ENCODE results near the gene HAPLN2.

Gene HAPLN2

DNA sequence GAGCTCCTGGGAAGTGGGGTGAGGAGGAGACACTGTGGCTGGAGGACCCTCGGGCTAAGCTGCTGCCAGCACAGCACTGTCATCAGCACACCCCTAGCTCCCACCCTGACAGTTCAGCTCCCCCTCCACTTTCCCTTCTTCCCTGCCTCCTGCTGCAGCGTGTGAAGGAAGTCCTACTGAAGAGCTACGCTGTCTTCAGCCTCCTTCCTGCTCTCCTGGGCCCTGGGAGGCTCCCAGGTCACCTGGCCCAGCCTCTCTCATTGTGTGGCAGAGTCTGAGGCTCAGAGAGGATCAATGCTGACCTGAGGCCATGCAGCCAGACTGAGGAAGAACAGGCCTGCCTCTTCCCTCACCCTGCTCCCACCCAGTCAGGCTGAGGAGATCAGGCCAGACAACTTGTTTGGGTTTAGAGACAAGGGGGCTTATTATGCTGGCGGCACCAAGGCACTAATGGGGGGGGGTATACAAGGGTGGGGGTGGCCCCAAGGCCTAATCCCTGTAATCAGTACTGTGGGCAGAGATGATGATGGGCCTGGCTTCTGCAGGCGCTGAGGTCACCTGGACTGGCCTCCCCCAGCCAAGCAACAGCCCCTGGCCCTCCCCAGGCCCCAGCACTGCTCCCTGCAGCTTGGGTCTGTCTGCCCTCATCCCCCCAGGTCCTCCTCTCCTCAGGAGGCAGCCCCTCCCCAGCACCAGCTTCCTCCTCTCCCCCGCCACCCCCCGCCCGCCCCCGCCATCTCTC, 48.9 kb downstream of the HAPLN2 start:
- no peak overlapping the region for H3K23ac ChIP-seq (ENCODE audit: low read length)
- peak overlapping the region; percentile 18 for H3K4me2 ChIP-seq (ENCODE audit: low read length)
- peak overlapping the region; percentile 81 for H4K8ac ChIP-seq (ENCODE audit: low read depth, low read length)
- peak overlapping the region; percentile 89 for H2BK5ac ChIP-seq (ENCODE audit: low read depth, low read length, poor library complexity)
- H2AK5ac ChIP-seq (ENCODE audit: low read length): peak overlapping the region; percentile 86
- no peak overlapping the region for H3K9ac ChIP-seq (ENCODE audit: low read length)
- peak overlapping the region; percentile 53 for H3K4ac ChIP-seq (ENCODE audit: low read depth, low read length)
- DNase-seq: no peak
- H3K4me1 ChIP-seq (ENCODE audit: control insufficient read depth in 1 of 2, insufficient read depth in 2 of 2, low read length in 2 of 2): peaks cover 64 to 78% of the 10 kb centered on the region in 2 experiments
- peak overlapping the region; percentile 92 for H2BK120ac ChIP-seq (ENCODE audit: insufficient read depth, low read length, poor library complexity)
- no peaks in the 10 kb centered on the region for H3K9me3 ChIP-seq (ENCODE audit: insufficient read depth, low read depth, low read length)
- peak overlapping the region; percentile 17 for H4K12ac ChIP-seq (ENCODE audit: low read depth, low read length)
- peak overlapping the region; percentile 93 for H3K27ac ChIP-seq (ENCODE audit: low read depth, low read length)
- H3K14ac ChIP-seq (ENCODE audit: low read length): peak overlapping the region; percentile 95
- H3K79me1 ChIP-seq (ENCODE audit: low read length): peaks cover 50% of the 10 kb centered on the region
- H4K91ac ChIP-seq (ENCODE audit: low read depth, low read length): peak overlapping the region; percentile 96
- peak overlapping the region; percentile 72 for H2BK12ac ChIP-seq (ENCODE audit: low read length)
- no peak overlapping the region for H3K4me3 ChIP-seq (ENCODE audit: low read depth, low read length)
- H3K79me2 ChIP-seq (ENCODE audit: control insufficient read depth, insufficient read depth, low read length, poor library complexity): peaks cover 7% of the 10 kb centered on the region
- no peak overlapping the region for H2AFZ ChIP-seq (ENCODE audit: insufficient read depth, low read length, poor library complexity)
- no peaks in the 10 kb centered on the region for H3K27me3 ChIP-seq (ENCODE audit: insufficient read depth, low read length)
- peaks cover 12% of the 10 kb centered on the region in 2 experiments for H3K36me3 ChIP-seq (ENCODE audit: control insufficient read depth in 1 of 2, insufficient read depth in 2 of 2, low read length in 2 of 2)
- peak overlapping the region; percentile 97 for H3K18ac ChIP-seq (ENCODE audit: low read length)
- WGBS (ENCODE audit: extremely low coverage, insufficient coverage, insufficient read length): no CpG with 5 or more reads among the region's 9 CpGs

DNA sequence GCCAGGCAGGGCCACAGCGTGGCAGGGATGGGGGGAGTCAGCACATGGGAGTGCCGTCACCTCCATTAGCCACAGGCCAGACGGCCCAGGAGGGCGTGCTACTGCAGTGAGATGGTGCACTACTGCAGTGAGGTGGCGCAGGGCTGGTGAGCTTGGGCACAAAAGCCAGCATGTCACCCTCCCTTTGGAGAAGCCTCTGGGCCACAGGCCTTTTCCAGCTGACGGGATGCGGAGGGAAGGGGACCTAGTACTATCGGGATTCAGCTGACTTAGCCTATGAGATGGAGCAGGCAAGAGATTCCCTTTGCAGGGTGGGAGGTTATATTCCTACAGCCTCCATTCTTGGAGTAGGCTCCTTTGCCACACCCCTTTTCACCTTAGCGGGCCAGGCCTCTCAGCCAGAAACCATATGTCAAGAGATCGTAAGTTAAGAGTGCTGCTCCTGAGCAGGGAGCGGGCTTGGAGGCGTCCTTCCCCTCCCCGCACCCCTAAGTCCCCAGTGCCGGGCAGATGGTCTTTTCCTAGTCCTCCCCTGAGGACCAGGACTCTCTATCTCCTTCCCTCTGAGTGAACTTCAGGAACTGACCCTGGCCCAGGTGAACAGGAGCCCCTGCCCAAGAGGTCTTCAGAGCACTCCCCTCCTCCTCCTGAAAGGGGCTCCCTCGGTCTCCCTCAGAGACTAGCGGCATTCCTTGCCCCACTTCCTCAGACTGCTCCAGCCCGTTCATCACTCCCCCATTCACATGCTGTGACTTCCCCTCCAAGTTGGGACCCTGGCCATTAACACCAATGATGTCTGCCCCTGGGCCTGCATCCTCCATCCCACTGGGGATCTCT, 49.8 kb downstream of the HAPLN2 start:
- Histone ChIP-seq H3K27ac (ENCODE audit: low read depth, low read length) (peak overlapping the region; percentile 93), H4K91ac (ENCODE audit: low read depth, low read length) (peak overlapping the region; percentile 58), H2BK12ac (ENCODE audit: low read length) (peak overlapping the region; percentile 63), H3K9me3 (ENCODE audit: insufficient read depth, low read depth, low read length) (no peaks in the 10 kb centered on the region), H3K4ac (ENCODE audit: low read depth, low read length) (no peak overlapping the region), H3K27me3 (ENCODE audit: insufficient read depth, low read length) (no peaks in the 10 kb centered on the region), H2BK5ac (ENCODE audit: low read depth, low read length, poor library complexity) (peak overlapping the region; percentile 73), H2AFZ (ENCODE audit: insufficient read depth, low read length, poor library complexity) (peak overlapping the region; percentile 32), H3K14ac (ENCODE audit: low read length) (peak overlapping the region; percentile 59), H3K9ac (ENCODE audit: low read length) (no peak overlapping the region), H4K12ac (ENCODE audit: low read depth, low read length) (peak overlapping the region; percentile 14), H3K4me2 (ENCODE audit: low read length) (peak overlapping the region; percentile 19), H3K4me1 (ENCODE audit: control insufficient read depth in 1 of 2, insufficient read depth in 2 of 2, low read length in 2 of 2) (peaks cover 59 to 78% of the 10 kb centered on the region in 2 experiments), H3K4me3 (ENCODE audit: low read depth, low read length) (no peak overlapping the region), H3K23ac (ENCODE audit: low read length) (no peak overlapping the region), H3K18ac (ENCODE audit: low read length) (peak overlapping the region; percentile 43), H3K79me2 (ENCODE audit: control insufficient read depth, insufficient read depth, low read length, poor library complexity) (peaks cover 8% of the 10 kb centered on the region), H4K8ac (ENCODE audit: low read depth, low read length) (peak overlapping the region; percentile 63), H3K36me3 (ENCODE audit: control insufficient read depth in 1 of 2, insufficient read depth in 2 of 2, low read length in 2 of 2) (peaks cover 20 to 21% of the 10 kb centered on the region in 2 experiments), H3K79me1 (ENCODE audit: low read length) (peaks cover 45% of the 10 kb centered on the region), H2BK120ac (ENCODE audit: insufficient read depth, low read length, poor library complexity) (peak overlapping the region; percentile 72), H2AK5ac (ENCODE audit: low read length) (peak overlapping the region; percentile 19)
- DNase-seq: no peak
- no CpG with 5 or more reads among the region's 17 CpGs for WGBS (ENCODE audit: extremely low coverage, insufficient coverage, insufficient read length)

DNA sequence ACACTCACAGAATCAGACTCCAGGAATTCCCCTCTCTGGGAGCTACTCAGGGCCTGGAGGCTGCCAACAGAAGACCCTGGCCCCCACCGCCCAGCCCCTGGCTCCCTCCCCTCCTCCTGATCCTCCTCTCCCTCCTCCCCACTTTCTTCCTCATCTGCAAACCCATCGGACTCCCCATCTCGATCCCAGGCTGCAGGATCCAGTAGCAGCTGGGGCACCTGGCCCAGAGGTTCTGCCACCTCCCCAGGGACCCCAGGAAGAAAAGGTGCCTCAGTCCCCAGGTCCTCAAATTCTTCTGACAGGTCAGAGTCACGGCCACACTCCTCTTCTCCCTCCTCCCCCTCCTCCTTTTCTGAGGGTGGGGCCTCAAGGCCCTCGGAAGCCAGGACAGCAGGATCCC, 50.6 kb downstream of the HAPLN2 start:
- Histone ChIP-seq H3K36me3 (ENCODE audit: control insufficient read depth in 1 of 2, insufficient read depth in 2 of 2, low read length in 2 of 2) (peaks cover 27 to 28% of the 10 kb centered on the region in 2 experiments), H4K91ac (ENCODE audit: low read depth, low read length) (peak overlapping the region; percentile 1), H3K4me3 (ENCODE audit: low read depth, low read length) (no peak overlapping the region), H3K4ac (ENCODE audit: low read depth, low read length) (no peak overlapping the region), H3K27me3 (ENCODE audit: insufficient read depth, low read length) (no peaks in the 10 kb centered on the region), H3K4me2 (ENCODE audit: low read length) (no peak overlapping the region), H3K27ac (ENCODE audit: low read depth, low read length) (peak overlapping the region; percentile 93), H3K9me3 (ENCODE audit: insufficient read depth, low read depth, low read length) (no peaks in the 10 kb centered on the region), H2BK5ac (ENCODE audit: low read depth, low read length, poor library complexity) (peak overlapping the region; percentile 32), H3K79me1 (ENCODE audit: low read length) (peaks cover 42% of the 10 kb centered on the region), H2BK120ac (ENCODE audit: insufficient read depth, low read length, poor library complexity) (peak overlapping the region; percentile 21), H3K18ac (ENCODE audit: low read length) (no peak overlapping the region), H3K9ac (ENCODE audit: low read length) (no peak overlapping the region), H3K79me2 (ENCODE audit: control insufficient read depth, insufficient read depth, low read length, poor library complexity) (peaks cover 12% of the 10 kb centered on the region), H4K12ac (ENCODE audit: low read depth, low read length) (no peak overlapping the region), H3K23ac (ENCODE audit: low read length) (no peak overlapping the region), H2BK12ac (ENCODE audit: low read length) (peak overlapping the region; percentile 16), H3K14ac (ENCODE audit: low read length) (peak overlapping the region; percentile 21), H2AFZ (ENCODE audit: insufficient read depth, low read length, poor library complexity) (peak overlapping the region; percentile 18), H2AK5ac (ENCODE audit: low read length) (no peak overlapping the region), H4K8ac (ENCODE audit: low read depth, low read length) (peak overlapping the region; percentile 5), H3K4me1 (ENCODE audit: control insufficient read depth in 1 of 2, insufficient read depth in 2 of 2, low read length in 2 of 2) (peaks cover 59 to 78% of the 10 kb centered on the region in 2 experiments)
- no CpG with 5 or more reads among the region's 5 CpGs for WGBS (ENCODE audit: extremely low coverage, insufficient coverage, insufficient read length)
- no peak for DNase-seq

DNA sequence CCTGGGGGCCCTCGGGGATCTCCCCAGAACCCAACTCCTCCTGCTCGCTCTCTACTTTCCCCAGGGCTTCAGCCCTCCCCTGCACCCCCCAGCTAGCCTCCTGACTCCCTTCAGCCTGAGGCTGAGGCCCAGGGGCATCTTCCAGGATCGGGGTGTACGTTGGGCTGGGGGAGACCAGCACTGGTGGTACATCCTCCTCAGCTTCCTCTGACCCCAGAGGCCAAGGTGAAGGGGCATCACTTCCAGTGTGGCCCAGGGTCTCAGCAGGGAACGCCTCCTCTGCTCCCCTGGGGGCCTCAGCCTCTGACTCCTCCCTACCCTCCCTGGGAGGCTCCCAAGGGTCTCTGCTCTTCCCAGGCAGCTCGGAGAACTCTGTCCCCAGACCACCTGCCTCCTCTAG, 51.1 kb downstream of the HAPLN2 start:
- H2BK12ac ChIP-seq (ENCODE audit: low read length): no peak overlapping the region
- no peak overlapping the region for H2BK5ac ChIP-seq (ENCODE audit: low read depth, low read length, poor library complexity)
- no peaks in the 10 kb centered on the region for H3K9me3 ChIP-seq (ENCODE audit: insufficient read depth, low read depth, low read length)
- H3K4me1 ChIP-seq (ENCODE audit: control insufficient read depth in 1 of 2, insufficient read depth in 2 of 2, low read length in 2 of 2): peaks cover 60 to 79% of the 10 kb centered on the region in 2 experiments
- H4K12ac ChIP-seq (ENCODE audit: low read depth, low read length): no peak overlapping the region
- no peak overlapping the region for H2BK120ac ChIP-seq (ENCODE audit: insufficient read depth, low read length, poor library complexity)
- no CpG with 5 or more reads among the region's 6 CpGs for WGBS (ENCODE audit: extremely low coverage, insufficient coverage, insufficient read length)
- H3K79me1 ChIP-seq (ENCODE audit: low read length): peaks cover 40% of the 10 kb centered on the region
- H3K9ac ChIP-seq (ENCODE audit: low read length): no peak overlapping the region
- peak overlapping the region; percentile 5 for H4K8ac ChIP-seq (ENCODE audit: low read depth, low read length)
- H3K36me3 ChIP-seq (ENCODE audit: control insufficient read depth in 1 of 2, insufficient read depth in 2 of 2, low read length in 2 of 2): peaks cover 33 to 34% of the 10 kb centered on the region in 2 experiments
- H3K27ac ChIP-seq (ENCODE audit: low read depth, low read length): peak overlapping the region; percentile 93
- H3K14ac ChIP-seq (ENCODE audit: low read length): peak overlapping the region; percentile 1
- no peak for DNase-seq
- peaks cover 16% of the 10 kb centered on the region for H3K79me2 ChIP-seq (ENCODE audit: control insufficient read depth, insufficient read depth, low read length, poor library complexity)
- peak overlapping the region; percentile 15 for H2AK5ac ChIP-seq (ENCODE audit: low read length)
- peak overlapping the region; percentile 16 for H3K18ac ChIP-seq (ENCODE audit: low read length)
- no peak overlapping the region for H3K23ac ChIP-seq (ENCODE audit: low read length)
- peak overlapping the region; percentile 18 for H4K91ac ChIP-seq (ENCODE audit: low read depth, low read length)
- H3K27me3 ChIP-seq (ENCODE audit: insufficient read depth, low read length): no peaks in the 10 kb centered on the region
- no peak overlapping the region for H3K4ac ChIP-seq (ENCODE audit: low read depth, low read length)
- no peak overlapping the region for H2AFZ ChIP-seq (ENCODE audit: insufficient read depth, low read length, poor library complexity)
- no peak overlapping the region for H3K4me3 ChIP-seq (ENCODE audit: low read depth, low read length)
- H3K4me2 ChIP-seq (ENCODE audit: low read length): no peak overlapping the region
